ENCODE results near the gene OLFML1. TPM values are rescaled to one million over a fixed set of nuclear protein-coding genes. Genes with fewer than 3 reads are reported as not detected.

Gene OLFML1
- total and polyA plus RNA-seq, 2 of the 13 experiments (the other 11 are each of a cell fraction or from before 2014, with no cell fraction given), result 0.89 to 0.90 TPM

GRCh38 chr11:7489376-7489775, 4.1 kb downstream of the OLFML1 start:
- H3K4me1 ChIP-seq (ENCODE audit: insufficient read depth, low read length), result peaks cover 24% of the 10 kb centered on the region
- H2AFZ ChIP-seq (ENCODE audit: low read length), result no peak overlapping the region
- intact Hi-C loops (cut with micrococcal nuclease; ENCODE audit: unreplicated experiment), result no loop called here
- no peaks in the 10 kb centered on the region for H3K79me2 ChIP-seq (ENCODE audit: insufficient read depth, low read length)
- H3K4me2 ChIP-seq (ENCODE audit: low read depth, low read length), result no peak overlapping the region
- no peak overlapping the region for H3K9ac ChIP-seq (ENCODE audit: insufficient read depth, low read depth, low read length)
- H3K27ac ChIP-seq (ENCODE audit: extremely low read length, insufficient read depth, low read length), result no peak overlapping the region
- H3K36me3 ChIP-seq (replicated peaks in 1 of 2; ENCODE audit: control insufficient read depth in 1 of 2, insufficient read depth in 2 of 2, low read length in 2 of 2), result no peaks in the 10 kb centered on the region
- BruUV-seq (replicated peaks), result no TSS peak
- ChIA-PET CTCF (ENCODE audit: low intra/inter-chr PET ratio, low total read pairs) (no interaction called here), POLR2A (no interaction called here)
- in situ Hi-C loops (cut with HindIII; ENCODE audit: extremely low pct_ligation_motif_present, low pct_unique_long_range_greater_than_20kb), result no loop called here
- WGBS (ENCODE audit: low lambda C conversion rate), result 54% methylated on average over 2 of the region's 2 CpGs
- no peaks in the 10 kb centered on the region for H3K27me3 ChIP-seq (ENCODE audit: control insufficient read depth in 1 of 2, insufficient read depth in 2 of 2, low read length in 2 of 2)
- H3K9me3 ChIP-seq (ENCODE audit: low read length), result no peaks in the 10 kb centered on the region
- ATAC-seq, result no peak
- no peak for DNase-seq (ENCODE audit: low spot score)
- no peak overlapping the region for H3K4me3 ChIP-seq (replicated peaks in 1 of 3; ENCODE audit: insufficient read depth in 1 of 3, low read depth in 2 of 3, low read length in 3 of 3)
- no peak for FAIRE-seq
- H4K20me1 ChIP-seq (ENCODE audit: insufficient read depth, low read length), result no peaks in the 10 kb centered on the region
- TF ChIP-seq ZBTB42 (CRISPR knock-in tag; IDR thresholded peaks at IDR 0.05), result no peak
- no peak for TF ChIP-seq FOXP4 (CRISPR knock-in tag; IDR thresholded peaks at IDR 0.05)
- TF ChIP-seq CCDC6 (CRISPR knock-in tag; IDR thresholded peaks at IDR 0.05), result no peak
- no peak for TF ChIP-seq ZFP36 (IDR thresholded peaks at IDR 0.05; ENCODE audit: borderline replicate concordance, low read depth, low read length, partially characterized antibody)
- no peak for TF ChIP-seq ZBTB43 (CRISPR knock-in tag; conservative IDR thresholded peaks at IDR 0.05)
- no peak for TF ChIP-seq KLF16 (CRISPR knock-in tag; IDR thresholded peaks at IDR 0.05)
- no peak for TF ChIP-seq ZSCAN22 (CRISPR knock-in tag; IDR thresholded peaks at IDR 0.05)
- TF ChIP-seq HMGA1 (CRISPR knock-in tag; conservative IDR thresholded peaks at IDR 0.05), result no peak
- TF ChIP-seq ZNF710 (CRISPR knock-in tag; IDR thresholded peaks at IDR 0.05; ENCODE audit: borderline replicate concordance), result no peak
- no peak for TF ChIP-seq KAT7 (CRISPR knock-in tag; IDR thresholded peaks at IDR 0.05; ENCODE audit: borderline replicate concordance)
- TF ChIP-seq REXO4 (CRISPR knock-in tag; IDR thresholded peaks at IDR 0.05; ENCODE audit: borderline replicate concordance), result no peak
- TF ChIP-seq KAT2B (IDR thresholded peaks at IDR 0.05; ENCODE audit: borderline replicate concordance, low read depth, low read length), result no peak
- no peak for TF ChIP-seq TCF12 (IDR thresholded peaks at IDR 0.05)
- no peak for TF ChIP-seq TCF12 (CRISPR knock-in tag; IDR thresholded peaks at IDR 0.05)
- no peak for TF ChIP-seq MAX (IDR thresholded peaks at IDR 0.05)
- no peak for TF ChIP-seq SP2 (CRISPR knock-in tag; IDR thresholded peaks at IDR 0.05)
- no peak for TF ChIP-seq SMAD9 (CRISPR knock-in tag; IDR thresholded peaks at IDR 0.05)

Measured in HepG2 (cell line).